ENCODE results near the gene SUPT20HL2.
A peak's percentile ranks its signal among the peaks of the same experiment; 100 is the strongest.

SUPT20HL2 gene

DNA sequence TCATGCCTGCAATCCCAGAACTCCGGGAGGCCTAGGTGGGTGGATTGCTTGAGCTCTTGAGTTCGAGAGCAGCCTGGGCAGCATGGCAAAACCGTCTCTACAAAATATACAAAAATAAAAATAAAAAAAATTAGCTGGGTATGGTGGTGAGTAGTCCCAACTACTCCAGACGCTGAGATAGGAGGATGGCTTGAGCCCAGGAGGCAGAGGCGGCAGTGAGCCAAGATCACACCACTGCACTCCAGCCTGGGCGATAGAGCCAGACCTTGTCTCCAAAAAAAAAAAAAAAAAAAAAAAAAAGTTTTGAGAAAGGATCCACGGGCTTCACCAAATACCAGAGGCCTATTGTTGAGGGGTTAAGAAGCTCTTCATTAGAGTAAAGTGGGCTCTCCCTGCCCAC, 8.0 kb downstream of the SUPT20HL2 start:
- TF ChIP-seq, protein P1, sequence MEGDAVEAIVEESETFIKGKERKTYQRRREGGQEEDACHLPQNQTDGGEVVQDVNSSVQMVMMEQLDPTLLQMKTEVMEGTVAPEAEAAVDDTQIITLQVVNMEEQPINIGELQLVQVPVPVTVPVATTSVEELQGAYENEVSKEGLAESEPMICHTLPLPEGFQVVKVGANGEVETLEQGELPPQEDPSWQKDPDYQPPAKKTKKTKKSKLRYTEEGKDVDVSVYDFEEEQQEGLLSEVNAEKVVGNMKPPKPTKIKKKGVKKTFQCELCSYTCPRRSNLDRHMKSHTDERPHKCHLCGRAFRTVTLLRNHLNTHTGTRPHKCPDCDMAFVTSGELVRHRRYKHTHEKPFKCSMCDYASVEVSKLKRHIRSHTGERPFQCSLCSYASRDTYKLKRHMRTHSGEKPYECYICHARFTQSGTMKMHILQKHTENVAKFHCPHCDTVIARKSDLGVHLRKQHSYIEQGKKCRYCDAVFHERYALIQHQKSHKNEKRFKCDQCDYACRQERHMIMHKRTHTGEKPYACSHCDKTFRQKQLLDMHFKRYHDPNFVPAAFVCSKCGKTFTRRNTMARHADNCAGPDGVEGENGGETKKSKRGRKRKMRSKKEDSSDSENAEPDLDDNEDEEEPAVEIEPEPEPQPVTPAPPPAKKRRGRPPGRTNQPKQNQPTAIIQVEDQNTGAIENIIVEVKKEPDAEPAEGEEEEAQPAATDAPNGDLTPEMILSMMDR (IDR thresholded peaks at IDR 0.05; ENCODE audit: low read depth, low read length), result no peak
- no peak for DNase-seq

DNA sequence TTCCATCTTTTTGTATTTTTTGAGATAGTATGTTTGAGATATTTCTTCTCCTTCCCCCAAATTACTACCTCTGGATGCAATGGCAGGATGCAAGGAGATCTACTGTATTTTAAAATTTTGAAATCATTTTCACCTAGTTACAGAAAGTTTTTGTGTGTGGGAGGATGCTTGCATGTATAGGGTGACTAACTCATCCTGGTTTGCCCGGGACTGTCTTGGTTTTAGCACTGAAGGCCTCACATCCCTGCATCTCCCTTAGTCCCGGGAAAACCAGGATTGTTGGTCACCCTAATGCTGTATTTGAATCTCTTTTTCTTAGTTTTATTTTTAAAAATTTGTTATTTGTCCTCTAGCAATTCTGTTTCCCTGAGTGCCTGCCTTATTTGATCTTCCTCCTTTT, 12.1 kb downstream of the SUPT20HL2 start:
- Histone ChIP-seq H3K36me3 (no peaks in the 10 kb centered on the region), H3K27ac (no peak overlapping the region), H3K9me3 (ENCODE audit: severe bottlenecking) (no peaks in the 10 kb centered on the region), H3K4me3 (ENCODE audit: low read depth, low read length) (no peak overlapping the region), H3K27me3 (ENCODE audit: insufficient read depth, low read depth, severe bottlenecking) (peaks cover 15% of the 10 kb centered on the region)
- no peak for DNase-seq
- TF ChIP-seq, protein P1 (IDR thresholded peaks at IDR 0.05; ENCODE audit: low read depth, low read length), result no peak

More for the DNA sequence above, 8.0 kb downstream of the SUPT20HL2 start:
- peaks cover 6% of the 10 kb centered on the region for H3K27me3 ChIP-seq (ENCODE audit: insufficient read depth, low read depth, severe bottlenecking)
- H3K36me3 ChIP-seq, result no peaks in the 10 kb centered on the region
- no peak overlapping the region for H3K4me3 ChIP-seq (ENCODE audit: low read depth, low read length)
- no peaks in the 10 kb centered on the region for H3K9me3 ChIP-seq (ENCODE audit: severe bottlenecking)
- H3K27ac ChIP-seq, result no peak overlapping the region

DNA sequence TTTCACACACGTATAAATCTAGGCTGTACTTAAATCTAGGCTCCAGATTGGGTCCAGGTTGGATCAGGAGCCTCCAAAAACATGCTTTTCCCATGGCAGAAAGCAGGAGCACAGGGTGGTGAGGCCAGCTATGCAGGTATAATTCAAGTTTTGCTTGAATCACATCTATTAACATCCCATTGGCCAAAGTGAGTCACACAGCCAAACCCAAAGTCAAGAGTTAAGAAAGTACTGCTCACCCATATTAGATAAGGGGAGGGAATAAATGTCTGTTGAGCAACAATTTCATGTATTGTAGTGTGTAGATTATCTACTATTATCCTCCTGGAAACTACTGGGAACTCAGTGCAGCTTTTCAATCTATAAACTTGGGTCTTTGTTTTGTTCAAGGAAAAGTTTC, 12.8 kb downstream of the SUPT20HL2 start:
- TF ChIP-seq, protein P1 (IDR thresholded peaks at IDR 0.05; ENCODE audit: low read depth, low read length), result no peak
- H3K27me3 ChIP-seq (ENCODE audit: insufficient read depth, low read depth, severe bottlenecking), result peaks cover 14% of the 10 kb centered on the region

DNA sequence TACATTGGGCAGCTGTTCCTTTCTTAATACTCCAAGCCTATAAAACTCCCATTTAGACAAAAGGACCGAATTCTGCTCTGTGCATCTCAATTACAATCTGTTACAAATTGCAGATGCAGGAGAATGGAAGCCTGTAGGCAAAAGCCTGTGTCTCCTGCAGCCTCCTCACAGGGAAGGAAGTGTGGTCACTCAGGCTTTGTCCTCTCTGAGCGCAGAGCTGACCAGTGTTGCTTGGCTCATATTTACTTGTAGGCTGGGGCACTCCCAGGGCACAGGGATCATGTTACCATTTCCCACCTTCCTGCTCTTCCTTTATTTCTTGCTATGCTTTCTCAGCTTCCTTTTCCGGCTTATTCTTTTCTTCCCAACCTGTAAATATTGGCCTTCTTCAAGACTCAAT, 15.7 kb downstream of the SUPT20HL2 start:
- no peaks in the 10 kb centered on the region for H3K9me3 ChIP-seq (ENCODE audit: severe bottlenecking)
- DNase-seq, result no peak
- TF ChIP-seq, protein P1 (IDR thresholded peaks at IDR 0.05; ENCODE audit: low read depth, low read length), result no peak
- no peak overlapping the region for H3K27ac ChIP-seq
- no peaks in the 10 kb centered on the region for H3K36me3 ChIP-seq
- H3K27me3 ChIP-seq (ENCODE audit: insufficient read depth, low read depth, severe bottlenecking), result peaks cover 29% of the 10 kb centered on the region
- H3K4me3 ChIP-seq (ENCODE audit: low read depth, low read length), result no peak overlapping the region

More for the DNA sequence above, 12.8 kb downstream of the SUPT20HL2 start:
- Histone ChIP-seq H3K27ac (no peak overlapping the region), H3K36me3 (no peaks in the 10 kb centered on the region), H3K4me3 (ENCODE audit: low read depth, low read length) (no peak overlapping the region), H3K9me3 (ENCODE audit: severe bottlenecking) (no peaks in the 10 kb centered on the region)
- no peak for DNase-seq

DNA sequence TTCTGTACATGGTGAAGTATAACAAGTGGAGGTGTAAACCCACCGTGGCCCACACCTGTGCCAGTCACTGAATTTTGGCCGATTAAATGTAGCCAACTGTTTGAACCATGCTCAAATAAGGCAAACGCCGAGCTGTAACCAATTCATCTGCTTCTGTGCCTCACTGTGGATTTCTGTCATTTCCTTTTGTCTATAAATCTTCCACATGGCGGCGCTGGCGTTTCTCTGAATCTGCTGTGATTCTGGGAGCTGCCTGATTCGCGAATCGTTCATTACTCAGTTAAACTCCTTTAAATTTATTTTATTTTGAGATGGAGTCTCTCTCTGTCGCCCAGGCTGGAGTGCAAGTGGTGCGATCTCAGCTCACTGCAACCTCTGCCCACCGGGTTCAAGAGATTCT, 19.2 kb downstream of the SUPT20HL2 start:
- peak; percentile 50 for DNase-seq
- TF ChIP-seq, protein P1 (IDR thresholded peaks at IDR 0.05; ENCODE audit: low read depth, low read length), result peak; percentile 37; the same call in 1 of the 2 replicates
- Histone ChIP-seq H3K36me3 (no peaks in the 10 kb centered on the region), H3K27me3 (ENCODE audit: insufficient read depth, low read depth, severe bottlenecking) (peaks cover 26% of the 10 kb centered on the region), H3K4me3 (ENCODE audit: low read depth, low read length) (no peak overlapping the region), H3K27ac (no peak overlapping the region), H3K9me3 (ENCODE audit: severe bottlenecking) (no peaks in the 10 kb centered on the region)

DNA sequence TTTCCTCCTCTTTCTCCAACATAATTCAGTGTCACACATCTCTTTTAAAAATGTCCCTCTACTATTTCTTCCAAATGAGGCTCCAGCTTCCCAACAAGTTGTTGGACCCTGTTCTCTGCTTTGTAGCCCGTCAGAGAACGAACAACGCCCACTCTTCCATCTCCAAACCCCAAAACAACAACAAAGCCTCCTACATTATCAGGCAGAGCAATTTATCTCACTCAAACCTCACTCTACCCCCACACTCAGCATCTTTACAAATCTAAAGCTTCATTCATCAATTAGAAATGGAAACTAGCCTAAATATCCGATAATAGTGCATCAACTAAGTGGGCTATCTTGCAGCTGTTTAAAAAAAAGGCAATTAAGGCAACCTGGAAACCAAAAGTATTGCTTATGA, 20.5 kb downstream of the SUPT20HL2 start:
- TF ChIP-seq, protein P1 (IDR thresholded peaks at IDR 0.05; ENCODE audit: low read depth, low read length), result no peak
- H3K27me3 ChIP-seq (ENCODE audit: insufficient read depth, low read depth, severe bottlenecking), result peaks cover 27% of the 10 kb centered on the region
- H3K4me3 ChIP-seq (ENCODE audit: low read depth, low read length), result no peak overlapping the region
- no peak overlapping the region for H3K27ac ChIP-seq
- H3K9me3 ChIP-seq (ENCODE audit: severe bottlenecking), result no peaks in the 10 kb centered on the region
- no peaks in the 10 kb centered on the region for H3K36me3 ChIP-seq
- no peak for DNase-seq
